Endothelial cell of umbilical vein (primary cell): Measurements from ENCODE around the gene ATP13A5. TPM values are rescaled to one million over a fixed set of nuclear protein-coding genes. Genes with fewer than 3 reads are reported as not detected.

Experiments used
- BruUV-seq: library from RNA; stranded (reverse); fragments of 400-500 nt; replicated peaks from 2 replicates; lab custom pipeline; 2021; lab: Mats Ljungman, UMichigan
- CTCF ChIA-PET: fragments of 300-600, 350-600 bp; sonication (Branson Sonifier 250); formaldehyde crosslinking; loops from one replicate; lab custom pipeline; 2021; ENCODE audit warnings: antibody characterized with exemption, inconsistent platforms; lab: Charles Lee
- POLR2A ChIA-PET: fragments of 300-600, 350-600 bp; sonication (Branson Sonifier 250); formaldehyde crosslinking; loops from one replicate; lab custom pipeline; 2021; ENCODE audit warnings: antibody characterized with exemption, inconsistent platforms; lab: Charles Lee
- DNase-seq: peaks from one replicate; pipeline ENCODE4 v3.0.0-alpha.2; 2011; ENCODE audit warnings: low read depth, low spot score
- FAIRE-seq: peaks from 2 replicates; lab custom pipeline; 2011; peaks lifted over from hg19 to GRCh38; lab: Jason Lieb, UNC
- H2AFZ ChIP-seq: 2 replicates; pipeline ENCODE4 v1.6.0; 2012; ENCODE audit warnings: low read depth, low read length, control low read depth, inconsistent platforms
- H3K27ac ChIP-seq: 2 replicates; pipeline ENCODE4 v1.5.1; 2011; ENCODE audit warnings: low read depth, mild to moderate bottlenecking, control low read depth, low read length, moderate library complexity; ENCODE audit not compliant: insufficient read depth
- H3K27me3 ChIP-seq, 2 experiments: 2 replicates each; pipeline versions ENCODE4 v1.6.0 to v1.6.1; 2011; ENCODE audit warnings: low read length in 2 of 2, mixed read lengths in 1 of 2; ENCODE audit not compliant: control insufficient read depth in 2 of 2, insufficient read depth in 2 of 2
- H3K36me3 ChIP-seq, 2 experiments: 2 replicates in 1 of 2; 3 replicates in 1 of 2; pipeline ENCODE4 v1.5.1; 2011; ENCODE audit warnings: low read length in 2 of 2, mild to moderate bottlenecking in 1 of 2, moderate library complexity in 1 of 2; ENCODE audit not compliant: control insufficient read depth in 2 of 2, insufficient read depth in 2 of 2; ENCODE audit errors: extremely low read depth in 1 of 2
- H3K4me1 ChIP-seq: 3 replicates; pipeline ENCODE4 v1.5.1; 2011; ENCODE audit warnings: mild to moderate bottlenecking, low read length; ENCODE audit not compliant: control insufficient read depth, insufficient read depth; ENCODE audit errors: extremely low read depth
- H3K4me2 ChIP-seq: 2 replicates; pipeline ENCODE4 v1.6.1; 2011; ENCODE audit warnings: low read length, control low read depth, mixed read lengths; ENCODE audit not compliant: insufficient read depth
- H3K4me3 ChIP-seq, 3 experiments: fragments of 200-600 bp in 1 of 3; sonication (generic), shearing (Covaris generic) in 1 of 3; replicated peaks in 1 of 3; 2 replicates each; pipeline ENCODE4 v1.5.1; 2011 to 2016; ENCODE audit warnings: control low read depth in 3 of 3, low read length in 3 of 3, mild to moderate bottlenecking in 2 of 3, inconsistent platforms in 1 of 3, low read depth in 1 of 3, moderate library complexity in 1 of 3; ENCODE audit not compliant: insufficient read depth in 1 of 3
- H3K79me2 ChIP-seq: 2 replicates; pipeline ENCODE4 v1.6.0; 2012; ENCODE audit warnings: low read length, inconsistent platforms; ENCODE audit not compliant: control insufficient read depth, insufficient read depth
- H3K9ac ChIP-seq: replicated peaks from 2 replicates; pipeline ENCODE3; 2011; ENCODE audit warnings: low read length, control low read depth; ENCODE audit not compliant: insufficient read depth; ENCODE audit errors: extremely low read depth
- H3K9me1 ChIP-seq: replicated peaks from 3 replicates; pipeline ENCODE4 v1.6.0; 2011; ENCODE audit warnings: mild to moderate bottlenecking, low read length; ENCODE audit not compliant: control insufficient read depth, insufficient read depth; ENCODE audit errors: extremely low read depth
- H3K9me3 ChIP-seq: replicated peaks from 2 replicates; pipeline ENCODE4 v1.5.1; 2012; ENCODE audit warnings: low read length, inconsistent platforms; ENCODE audit not compliant: control insufficient read depth, insufficient read depth
- H4K20me1 ChIP-seq: replicated peaks from 2 replicates; pipeline ENCODE3; 2011; ENCODE audit warnings: mild to moderate bottlenecking, low read length; ENCODE audit not compliant: control insufficient read depth, insufficient read depth; ENCODE audit errors: extremely low read depth
- EZH2 ChIP-seq: IDR thresholded peaks from 2 replicates; pipeline ENCODE4 v1.6.1; 2012; ENCODE audit warnings: borderline replicate concordance, low read depth, mild to moderate bottlenecking, moderate library complexity, low read length, inconsistent platforms; ENCODE audit not compliant: severe bottlenecking
- FOS ChIP-seq: IDR thresholded peaks from 2 replicates; pipeline ENCODE4 v1.6.1; 2011; ENCODE audit warnings: mild to moderate bottlenecking, low read length, moderate library complexity, borderline replicate concordance; ENCODE audit not compliant: insufficient read depth
- GATA2 ChIP-seq: IDR thresholded peaks from 2 replicates; pipeline ENCODE4 v1.7.0; 2011; ENCODE audit warnings: low read depth, mild to moderate bottlenecking, moderate library complexity, mixed read lengths, low read length; ENCODE audit not compliant: insufficient read length, insufficient read depth
- JUN ChIP-seq: IDR thresholded peaks from 2 replicates; pipeline ENCODE4 v1.6.1; 2011; ENCODE audit warnings: borderline replicate concordance, low read depth; ENCODE audit not compliant: insufficient read length, insufficient read depth
- MYC ChIP-seq: IDR thresholded peaks from one replicate; pipeline ENCODE4 v1.6.1; 2011; ENCODE audit warnings: mild to moderate bottlenecking, low read depth, low read length
- POLR2A ChIP-seq: IDR thresholded peaks from 2 replicates; pipeline ENCODE4 v1.6.1; 2012; ENCODE audit warnings: low read depth, mild to moderate bottlenecking, control low read depth, low read length
- POLR2AphosphoS5 ChIP-seq: IDR thresholded peaks from 2 replicates; pipeline ENCODE4 v1.6.1; 2012; ENCODE audit warnings: low read depth, mild to moderate bottlenecking, control low read depth, low read length, moderate library complexity; ENCODE audit not compliant: insufficient read depth
- dilution Hi-C: fragments of 300-500 bp; cut with MboI; formaldehyde crosslinking; loops from one replicate; pipeline ENCODE4 v1.15.0; 2019; ENCODE audit warnings: low sequenced_read_pairs; ENCODE audit not compliant: extremely low pct_ligation_motif_present
- intact Hi-C: fragments of 100-400 bp; cut with micrococcal nuclease; formaldehyde crosslinking; loops from one replicate; pipeline ENCODE4 v1.10.0; 2022
- polyA plus RNA-seq, 4 experiments: library from polyadenylated mRNA; depleted of rRNA in 3 of 4; stranded (reverse) in 3 of 4; unstranded in 1 of 4; fragments of >200 nt; gene quantifications; 2 replicates each; pipeline versions ENCODE4 v1.2.1 to v1.2.3, GENCODE V29; 2011 to 2012; ENCODE audit warnings: missing spikeins in 1 of 4
- total RNA-seq: library from RNA; stranded (reverse); gene quantifications from 2 replicates; pipeline ENCODE4 v1.2.3, GENCODE V29; 2021
- TF ChIP-seq, protein P1 (sequence below): IDR thresholded peaks from 2 replicates; pipeline ENCODE4 v1.6.1; 2011; ENCODE audit not compliant: insufficient read depth, insufficient read length
- TF ChIP-seq, protein P2 (sequence below), 2 donors: IDR thresholded peaks; 1 replicate in 1 of 2; 2 replicates in 1 of 2; pipeline ENCODE4 v1.5.1; 2011; ENCODE audit warnings: low read length in 2 of 2, mild to moderate bottlenecking in 2 of 2, moderate library complexity in 2 of 2, control low read depth in 1 of 2, inconsistent platforms in 1 of 2, low read depth in 1 of 2; ENCODE audit not compliant: insufficient read depth in 1 of 2; ENCODE audit errors: extremely low read depth in 1 of 2

The ATP13A5 gene
- total and polyA plus RNA-seq, 2 donors (not counting 3 experiments of a cell fraction or from before 2014, with no cell fraction given), result not detected

DNA sequence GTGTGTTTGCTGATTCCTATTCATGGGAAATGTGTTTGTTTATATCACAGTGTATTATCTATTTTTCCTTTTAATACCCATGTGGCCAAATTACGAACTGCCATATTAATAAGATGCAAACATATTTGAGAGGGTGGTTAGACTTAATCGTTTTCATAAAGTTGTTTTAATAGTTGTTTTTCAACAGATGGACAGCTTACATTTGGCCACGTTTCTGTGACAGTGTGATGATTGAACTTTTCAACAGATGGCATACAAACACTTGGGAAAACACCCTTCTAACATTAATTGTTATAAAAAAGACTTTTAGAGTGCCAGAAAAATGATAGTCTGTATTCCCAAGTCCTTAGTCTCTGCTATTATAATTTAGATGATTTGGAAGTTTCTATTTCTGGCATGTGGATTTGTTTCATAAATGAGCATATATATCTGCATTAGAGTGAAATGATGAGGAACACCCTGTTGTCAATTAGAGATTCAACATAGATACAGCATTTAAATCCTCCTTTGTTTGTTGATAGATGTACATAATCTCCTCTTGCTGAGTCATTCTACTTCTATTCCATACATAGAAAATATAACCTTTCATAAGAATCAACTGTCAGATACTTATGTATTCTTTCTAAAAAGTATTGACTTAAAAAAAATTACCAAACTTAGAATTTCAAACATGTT lies 124.4 kb downstream of the ATP13A5 start:
- Histone ChIP-seq H2AFZ (no peak overlapping the region), H3K9me3 (peaks cover 1% of the 10 kb centered on the region), H3K4me2 (no peak overlapping the region), H4K20me1 (no peaks in the 10 kb centered on the region), H3K79me2 (no peaks in the 10 kb centered on the region), H3K9ac (no peak overlapping the region), H3K4me3 (no peak overlapping the region), H3K27me3 (no peaks in the 10 kb centered on the region), H3K4me1 (no peaks in the 10 kb centered on the region), H3K27ac (no peak overlapping the region), H3K36me3 (no peaks in the 10 kb centered on the region), H3K9me1 (no peaks in the 10 kb centered on the region)
- BruUV-seq, result no TSS peak
- intact Hi-C loops, result no loop called here
- ChIA-PET CTCF (interaction anchor here (1.5 kb wide), 1 partner anchor 8 kb away, joined by 3 read pairs; no protein-coding TSS in a partner anchor), POLR2A (no interaction called here)
- FAIRE-seq (no peak), DNase-seq (no peak)
- TF ChIP-seq POLR2A, result no peak
- no peak for TF ChIP-seq POLR2AphosphoS5
- no peak for TF ChIP-seq FOS
- TF ChIP-seq, protein P1, sequence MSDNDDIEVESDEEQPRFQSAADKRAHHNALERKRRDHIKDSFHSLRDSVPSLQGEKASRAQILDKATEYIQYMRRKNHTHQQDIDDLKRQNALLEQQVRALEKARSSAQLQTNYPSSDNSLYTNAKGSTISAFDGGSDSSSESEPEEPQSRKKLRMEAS, result no peak
- TF ChIP-seq EZH2, result no peak
- TF ChIP-seq, protein P2, sequence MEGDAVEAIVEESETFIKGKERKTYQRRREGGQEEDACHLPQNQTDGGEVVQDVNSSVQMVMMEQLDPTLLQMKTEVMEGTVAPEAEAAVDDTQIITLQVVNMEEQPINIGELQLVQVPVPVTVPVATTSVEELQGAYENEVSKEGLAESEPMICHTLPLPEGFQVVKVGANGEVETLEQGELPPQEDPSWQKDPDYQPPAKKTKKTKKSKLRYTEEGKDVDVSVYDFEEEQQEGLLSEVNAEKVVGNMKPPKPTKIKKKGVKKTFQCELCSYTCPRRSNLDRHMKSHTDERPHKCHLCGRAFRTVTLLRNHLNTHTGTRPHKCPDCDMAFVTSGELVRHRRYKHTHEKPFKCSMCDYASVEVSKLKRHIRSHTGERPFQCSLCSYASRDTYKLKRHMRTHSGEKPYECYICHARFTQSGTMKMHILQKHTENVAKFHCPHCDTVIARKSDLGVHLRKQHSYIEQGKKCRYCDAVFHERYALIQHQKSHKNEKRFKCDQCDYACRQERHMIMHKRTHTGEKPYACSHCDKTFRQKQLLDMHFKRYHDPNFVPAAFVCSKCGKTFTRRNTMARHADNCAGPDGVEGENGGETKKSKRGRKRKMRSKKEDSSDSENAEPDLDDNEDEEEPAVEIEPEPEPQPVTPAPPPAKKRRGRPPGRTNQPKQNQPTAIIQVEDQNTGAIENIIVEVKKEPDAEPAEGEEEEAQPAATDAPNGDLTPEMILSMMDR (IDR thresholded peaks at IDR 0.05; ENCODE audit: extremely low read depth in 1 of 2, insufficient read depth in 1 of 2, low read depth in 1 of 2, low read length in 2 of 2), result no peak
- TF ChIP-seq MYC, result no peak
- TF ChIP-seq JUN, result no peak
- no peak for TF ChIP-seq GATA2
- dilution Hi-C loops, result no loop called here
